ENCODE data around the gene DECR2. TPM values are rescaled to one million over a fixed set of nuclear protein-coding genes. Genes with fewer than 3 reads are reported as not detected.

Gene DECR2
- total and polyA plus RNA-seq, 2 of the 13 experiments (the other 11 are each of a cell fraction or from before 2014, with no cell fraction given), result 36.3 to 44.6 TPM

DNA sequence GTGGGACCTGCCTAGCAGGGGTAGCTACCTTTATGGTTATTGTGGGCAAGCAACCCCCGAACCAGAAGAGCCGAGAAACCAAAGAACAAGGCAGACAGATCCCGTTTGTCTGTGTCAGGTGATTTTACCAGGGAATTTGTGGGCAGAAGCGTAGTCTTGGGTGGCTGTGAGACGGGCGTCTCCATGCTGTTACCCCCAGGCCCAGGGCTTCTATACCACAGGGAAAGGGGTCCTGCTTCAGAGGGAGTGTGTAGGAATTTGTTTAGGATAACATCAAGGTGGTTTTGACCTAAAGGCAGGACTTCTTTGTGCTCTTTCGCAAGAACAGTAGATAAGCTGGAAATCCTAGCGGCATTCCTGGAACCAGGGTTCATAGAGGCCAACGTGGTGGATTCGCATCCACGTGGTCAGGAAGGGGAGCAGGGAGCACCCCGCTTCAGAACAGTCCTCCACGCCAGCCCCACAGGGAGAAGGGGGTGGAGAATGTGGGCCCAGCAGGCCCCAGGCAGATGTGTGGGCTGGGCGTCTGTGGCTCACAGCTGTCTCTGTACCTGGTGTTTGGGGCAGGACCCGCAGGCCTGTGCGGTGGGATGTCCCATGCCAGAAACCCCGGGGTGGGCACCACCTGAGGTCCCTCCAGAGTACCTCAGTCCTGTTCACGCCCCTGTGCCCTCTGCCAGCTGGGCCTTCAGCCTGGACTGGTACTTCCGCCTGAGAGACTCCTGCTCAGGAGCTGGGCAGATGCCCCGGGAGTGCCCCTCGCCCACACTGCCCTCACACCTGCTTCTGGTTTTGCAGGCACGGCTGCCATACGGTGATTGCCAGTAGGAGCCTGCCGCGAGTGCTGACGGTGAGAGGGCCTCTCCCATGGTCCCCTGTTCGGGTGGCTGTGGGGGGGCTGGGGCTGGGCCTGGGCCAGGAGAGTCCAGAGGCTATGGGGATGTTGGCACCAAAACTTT, 4.1 kb downstream of the DECR2 start (continued):
- TF ChIP-seq, protein P1, sequence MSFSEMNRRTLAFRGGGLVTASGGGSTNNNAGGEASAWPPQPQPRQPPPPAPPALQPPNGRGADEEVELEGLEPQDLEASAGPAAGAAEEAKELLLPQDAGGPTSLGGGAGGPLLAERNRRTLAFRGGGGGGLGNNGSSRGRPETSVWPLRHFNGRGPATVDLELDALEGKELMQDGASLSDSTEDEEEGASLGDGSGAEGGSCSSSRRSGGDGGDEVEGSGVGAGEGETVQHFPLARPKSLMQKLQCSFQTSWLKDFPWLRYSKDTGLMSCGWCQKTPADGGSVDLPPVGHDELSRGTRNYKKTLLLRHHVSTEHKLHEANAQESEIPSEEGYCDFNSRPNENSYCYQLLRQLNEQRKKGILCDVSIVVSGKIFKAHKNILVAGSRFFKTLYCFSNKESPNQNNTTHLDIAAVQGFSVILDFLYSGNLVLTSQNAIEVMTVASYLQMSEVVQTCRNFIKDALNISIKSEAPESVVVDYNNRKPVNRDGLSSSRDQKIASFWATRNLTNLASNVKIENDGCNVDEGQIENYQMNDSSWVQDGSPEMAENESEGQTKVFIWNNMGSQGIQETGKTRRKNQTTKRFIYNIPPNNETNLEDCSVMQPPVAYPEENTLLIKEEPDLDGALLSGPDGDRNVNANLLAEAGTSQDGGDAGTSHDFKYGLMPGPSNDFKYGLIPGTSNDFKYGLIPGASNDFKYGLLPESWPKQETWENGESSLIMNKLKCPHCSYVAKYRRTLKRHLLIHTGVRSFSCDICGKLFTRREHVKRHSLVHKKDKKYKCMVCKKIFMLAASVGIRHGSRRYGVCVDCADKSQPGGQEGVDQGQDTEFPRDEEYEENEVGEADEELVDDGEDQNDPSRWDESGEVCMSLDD (CRISPR knock-in tag; IDR thresholded peaks at IDR 0.05; ENCODE audit: borderline replicate concordance), result peak; percentile 99
- no peak for TF ChIP-seq SUZ12 (IDR thresholded peaks at IDR 0.05; ENCODE audit: low read depth, low read length)
- peak; percentile 57; the same call in 1 of the 2 replicates for TF ChIP-seq NAIF1 (CRISPR knock-in tag; IDR thresholded peaks at IDR 0.05; ENCODE audit: borderline replicate concordance)
- peak; percentile 55; the same call in 1 of the 2 replicates for TF ChIP-seq AHR (CRISPR knock-in tag; IDR thresholded peaks at IDR 0.05)
- TF ChIP-seq, protein P2, sequence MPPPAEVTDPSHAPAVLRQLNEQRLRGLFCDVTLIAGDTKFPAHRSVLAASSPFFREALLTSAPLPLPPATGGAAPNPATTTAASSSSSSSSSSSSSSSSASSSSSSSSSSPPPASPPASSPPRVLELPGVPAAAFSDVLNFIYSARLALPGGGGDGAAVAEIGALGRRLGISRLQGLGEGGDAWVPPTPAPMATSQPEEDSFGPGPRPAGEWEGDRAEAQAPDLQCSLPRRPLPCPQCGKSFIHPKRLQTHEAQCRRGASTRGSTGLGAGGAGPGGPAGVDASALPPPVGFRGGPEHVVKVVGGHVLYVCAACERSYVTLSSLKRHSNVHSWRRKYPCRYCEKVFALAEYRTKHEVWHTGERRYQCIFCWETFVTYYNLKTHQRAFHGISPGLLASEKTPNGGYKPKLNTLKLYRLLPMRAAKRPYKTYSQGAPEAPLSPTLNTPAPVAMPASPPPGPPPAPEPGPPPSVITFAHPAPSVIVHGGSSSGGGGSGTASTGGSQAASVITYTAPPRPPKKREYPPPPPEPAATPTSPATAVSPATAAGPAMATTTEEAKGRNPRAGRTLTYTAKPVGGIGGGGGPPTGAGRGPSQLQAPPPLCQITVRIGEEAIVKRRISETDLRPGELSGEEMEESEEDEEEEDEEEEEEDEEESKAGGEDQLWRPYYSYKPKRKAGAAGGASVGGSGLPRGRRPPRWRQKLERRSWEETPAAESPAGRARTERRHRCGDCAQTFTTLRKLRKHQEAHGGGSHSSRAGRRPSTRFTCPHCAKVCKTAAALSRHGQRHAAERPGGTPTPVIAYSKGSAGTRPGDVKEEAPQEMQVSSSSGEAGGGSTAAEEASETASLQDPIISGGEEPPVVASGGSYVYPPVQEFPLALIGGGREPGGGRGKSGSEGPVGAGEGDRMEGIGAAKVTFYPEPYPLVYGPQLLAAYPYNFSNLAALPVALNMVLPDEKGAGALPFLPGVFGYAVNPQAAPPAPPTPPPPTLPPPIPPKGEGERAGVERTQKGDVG (CRISPR knock-in tag; IDR thresholded peaks at IDR 0.05; ENCODE audit: borderline replicate concordance), result peak; percentile 55; the same call in 1 of the 2 replicates
- peak; percentile 67; the same call in 1 of the 2 replicates for TF ChIP-seq ZNF205 (CRISPR knock-in tag; IDR thresholded peaks at IDR 0.05)
- TF ChIP-seq KDM2A (CRISPR knock-in tag; IDR thresholded peaks at IDR 0.05; ENCODE audit: borderline replicate concordance, low read depth), result peak; percentile 78
- no peak for TF ChIP-seq HNRNPUL1 (IDR thresholded peaks at IDR 0.05; ENCODE audit: low read depth, low read length)
- TF ChIP-seq PITX1 (CRISPR knock-in tag; IDR thresholded peaks at IDR 0.05), result peak; percentile 74
- TF ChIP-seq GPN1 (CRISPR knock-in tag; IDR thresholded peaks at IDR 0.05; ENCODE audit: borderline replicate concordance), result no peak
- TF ChIP-seq, protein P3, sequence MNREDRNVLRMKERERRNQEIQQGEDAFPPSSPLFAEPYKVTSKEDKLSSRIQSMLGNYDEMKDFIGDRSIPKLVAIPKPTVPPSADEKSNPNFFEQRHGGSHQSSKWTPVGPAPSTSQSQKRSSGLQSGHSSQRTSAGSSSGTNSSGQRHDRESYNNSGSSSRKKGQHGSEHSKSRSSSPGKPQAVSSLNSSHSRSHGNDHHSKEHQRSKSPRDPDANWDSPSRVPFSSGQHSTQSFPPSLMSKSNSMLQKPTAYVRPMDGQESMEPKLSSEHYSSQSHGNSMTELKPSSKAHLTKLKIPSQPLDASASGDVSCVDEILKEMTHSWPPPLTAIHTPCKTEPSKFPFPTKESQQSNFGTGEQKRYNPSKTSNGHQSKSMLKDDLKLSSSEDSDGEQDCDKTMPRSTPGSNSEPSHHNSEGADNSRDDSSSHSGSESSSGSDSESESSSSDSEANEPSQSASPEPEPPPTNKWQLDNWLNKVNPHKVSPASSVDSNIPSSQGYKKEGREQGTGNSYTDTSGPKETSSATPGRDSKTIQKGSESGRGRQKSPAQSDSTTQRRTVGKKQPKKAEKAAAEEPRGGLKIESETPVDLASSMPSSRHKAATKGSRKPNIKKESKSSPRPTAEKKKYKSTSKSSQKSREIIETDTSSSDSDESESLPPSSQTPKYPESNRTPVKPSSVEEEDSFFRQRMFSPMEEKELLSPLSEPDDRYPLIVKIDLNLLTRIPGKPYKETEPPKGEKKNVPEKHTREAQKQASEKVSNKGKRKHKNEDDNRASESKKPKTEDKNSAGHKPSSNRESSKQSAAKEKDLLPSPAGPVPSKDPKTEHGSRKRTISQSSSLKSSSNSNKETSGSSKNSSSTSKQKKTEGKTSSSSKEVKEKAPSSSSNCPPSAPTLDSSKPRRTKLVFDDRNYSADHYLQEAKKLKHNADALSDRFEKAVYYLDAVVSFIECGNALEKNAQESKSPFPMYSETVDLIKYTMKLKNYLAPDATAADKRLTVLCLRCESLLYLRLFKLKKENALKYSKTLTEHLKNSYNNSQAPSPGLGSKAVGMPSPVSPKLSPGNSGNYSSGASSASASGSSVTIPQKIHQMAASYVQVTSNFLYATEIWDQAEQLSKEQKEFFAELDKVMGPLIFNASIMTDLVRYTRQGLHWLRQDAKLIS (CRISPR knock-in tag; IDR thresholded peaks at IDR 0.05), result 0 out of 2 replicates have a peak, but pooled peaks have one; percentile 70

Measured in HepG2 (cell line).